Bronchial epithelial cell (primary cell): ENCODE results near the gene KRTAP5-8. TPM values are rescaled to one million over a fixed set of nuclear protein-coding genes. Genes with fewer than 3 reads are reported as not detected.
A peak's percentile ranks its signal among the peaks of the same experiment; 100 is the strongest.
"Not testable (repeated sequence)": the region's sequence is repeated elsewhere in the genome, so short reads cannot be mapped to it uniquely, and the experiment has no call there.

Experiments used
- DNase-seq: peaks from one replicate; pipeline ENCODE4 v3.0.0-alpha.2; 2010; ENCODE audit warnings: low read depth
- FAIRE-seq: peaks from 2 replicates; lab custom pipeline; 2011; peaks lifted over from hg19 to GRCh38; lab: Jason Lieb, UNC
- H3K27me3 ChIP-seq: 2 replicates; pipeline ENCODE4 v1.5.1; 2011; ENCODE audit warnings: low read length; ENCODE audit not compliant: control insufficient read depth, insufficient read depth
- H3K36me3 ChIP-seq: 2 replicates; pipeline ENCODE4 v1.5.1; 2011; ENCODE audit warnings: low read length; ENCODE audit not compliant: control insufficient read depth, insufficient read depth
- H3K4me3 ChIP-seq: 2 replicates; pipeline ENCODE4 v1.5.1; 2011; ENCODE audit warnings: mild to moderate bottlenecking, low read depth, low read length, control low read depth
- total RNA-seq: library from RNA; depleted of rRNA; stranded (reverse); fragments of >200 nt; gene quantifications from 2 replicates; pipeline ENCODE4 v1.2.1, GENCODE V29; 2014
- TF ChIP-seq, protein P1 (sequence below): IDR thresholded peaks from 2 replicates; pipeline ENCODE4 v1.5.1; 2011; ENCODE audit warnings: mild to moderate bottlenecking, moderate library complexity, low read length, control low read depth, inconsistent platforms; ENCODE audit not compliant: insufficient read depth, severe bottlenecking

The KRTAP5-8 gene
- total RNA-seq, 1 donor from 2014 or later = not detected

DNA sequence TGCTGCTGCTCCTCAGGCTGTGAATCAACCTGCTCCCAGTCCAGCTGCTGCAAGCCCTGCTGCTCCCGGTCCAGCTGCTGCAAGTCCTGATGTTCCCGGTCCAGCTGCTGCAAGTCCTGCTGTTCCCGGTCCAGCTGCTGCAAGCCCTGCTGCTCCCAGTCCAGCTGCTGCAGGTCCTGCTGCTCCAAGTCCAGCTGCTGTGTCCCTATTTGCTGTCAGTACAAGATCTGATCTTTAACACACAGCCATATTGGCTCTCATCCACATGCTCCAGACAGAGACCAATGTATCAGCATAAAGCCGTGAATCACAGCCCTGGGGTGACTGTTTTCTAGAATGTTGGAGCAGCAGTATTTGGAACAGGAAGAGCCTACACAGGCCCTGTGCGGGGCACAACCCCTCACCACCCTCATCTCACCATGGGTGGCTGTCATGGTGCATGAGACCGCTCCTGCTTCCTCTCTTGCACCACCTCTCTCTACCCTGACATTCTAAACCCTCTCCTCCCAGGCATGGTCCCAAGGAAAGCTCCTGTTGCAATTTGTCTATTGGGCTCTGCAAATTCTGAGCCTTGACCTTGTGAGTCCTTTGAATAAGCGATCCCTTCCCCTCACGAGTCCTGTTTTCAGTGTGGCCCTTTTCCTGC is 31.0 kb downstream of the KRTAP5-8 start:
- Histone ChIP-seq H3K36me3 (no peaks in the 10 kb centered on the region), H3K27me3 (no peaks in the 10 kb centered on the region), H3K4me3 (no peak overlapping the region)
- FAIRE-seq = peak; percentile 98
- TF ChIP-seq, protein P1, sequence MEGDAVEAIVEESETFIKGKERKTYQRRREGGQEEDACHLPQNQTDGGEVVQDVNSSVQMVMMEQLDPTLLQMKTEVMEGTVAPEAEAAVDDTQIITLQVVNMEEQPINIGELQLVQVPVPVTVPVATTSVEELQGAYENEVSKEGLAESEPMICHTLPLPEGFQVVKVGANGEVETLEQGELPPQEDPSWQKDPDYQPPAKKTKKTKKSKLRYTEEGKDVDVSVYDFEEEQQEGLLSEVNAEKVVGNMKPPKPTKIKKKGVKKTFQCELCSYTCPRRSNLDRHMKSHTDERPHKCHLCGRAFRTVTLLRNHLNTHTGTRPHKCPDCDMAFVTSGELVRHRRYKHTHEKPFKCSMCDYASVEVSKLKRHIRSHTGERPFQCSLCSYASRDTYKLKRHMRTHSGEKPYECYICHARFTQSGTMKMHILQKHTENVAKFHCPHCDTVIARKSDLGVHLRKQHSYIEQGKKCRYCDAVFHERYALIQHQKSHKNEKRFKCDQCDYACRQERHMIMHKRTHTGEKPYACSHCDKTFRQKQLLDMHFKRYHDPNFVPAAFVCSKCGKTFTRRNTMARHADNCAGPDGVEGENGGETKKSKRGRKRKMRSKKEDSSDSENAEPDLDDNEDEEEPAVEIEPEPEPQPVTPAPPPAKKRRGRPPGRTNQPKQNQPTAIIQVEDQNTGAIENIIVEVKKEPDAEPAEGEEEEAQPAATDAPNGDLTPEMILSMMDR = no peak
- DNase-seq = peak; percentile 2

DNA sequence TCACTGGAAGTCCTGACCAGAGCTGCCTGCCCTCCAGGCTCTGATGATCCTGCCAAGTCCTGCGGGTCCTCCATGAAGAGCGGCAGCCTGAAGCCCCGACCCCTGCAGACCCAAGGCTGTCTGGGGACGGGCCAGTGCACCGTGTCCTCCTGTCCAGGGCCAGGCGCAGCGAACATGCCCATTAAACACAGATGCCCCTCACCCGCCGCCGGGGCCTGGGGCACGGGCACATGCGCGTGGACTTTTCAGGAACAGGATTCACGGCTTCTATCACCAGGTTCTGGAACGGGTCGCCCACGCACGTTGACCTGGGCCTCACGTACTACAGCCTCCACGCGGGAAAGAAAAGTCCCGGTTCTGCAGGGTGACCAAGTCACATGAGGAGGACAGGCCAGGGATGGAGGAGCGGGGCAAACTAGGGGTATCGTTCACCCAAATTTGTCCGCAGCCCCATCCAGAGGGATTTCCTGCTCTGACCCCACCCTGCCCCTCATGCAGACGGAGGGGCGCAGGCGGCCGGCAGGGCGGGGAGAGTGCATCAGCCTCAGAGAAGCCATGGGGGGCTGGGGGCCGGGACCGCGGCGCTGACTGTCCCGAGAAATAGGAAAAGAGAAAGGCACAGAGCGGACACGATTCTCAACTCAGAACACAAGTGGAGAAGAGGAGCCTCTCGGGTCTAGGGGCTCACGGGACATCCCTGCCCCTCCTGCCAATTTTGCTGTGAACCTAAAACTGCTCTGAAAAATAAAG is 33.5 kb downstream of the KRTAP5-8 start:
- not testable (repeated sequence) for FAIRE-seq

DNA sequence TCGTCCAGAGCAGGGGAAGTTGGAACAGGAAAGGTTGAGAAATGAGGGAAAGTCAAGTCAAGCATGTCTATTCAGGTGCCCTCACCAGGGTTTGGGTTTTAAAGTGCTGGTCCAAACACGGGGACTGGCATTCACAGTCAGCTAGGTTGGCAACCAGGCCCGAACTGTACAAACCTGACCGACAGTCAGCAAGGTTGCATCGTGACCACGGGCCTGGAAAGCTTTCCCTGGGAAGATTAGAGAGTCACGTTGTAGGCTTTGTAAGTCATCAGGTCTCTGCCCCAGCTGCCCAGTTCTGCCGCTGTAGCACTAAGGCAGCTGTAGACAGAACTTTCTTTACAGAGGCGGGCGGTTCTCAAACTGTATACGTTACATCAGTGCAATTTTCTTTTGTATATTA is 35.0 kb downstream of the KRTAP5-8 start:
- no peak for DNase-seq
- FAIRE-seq = no peak
- TF ChIP-seq, protein P1 = no peak

More for the DNA sequence above, 33.5 kb downstream of the KRTAP5-8 start:
- H3K27me3 ChIP-seq, DNase-seq, H3K4me3 ChIP-seq, H3K36me3 ChIP-seq: not testable (repeated sequence)

DNA sequence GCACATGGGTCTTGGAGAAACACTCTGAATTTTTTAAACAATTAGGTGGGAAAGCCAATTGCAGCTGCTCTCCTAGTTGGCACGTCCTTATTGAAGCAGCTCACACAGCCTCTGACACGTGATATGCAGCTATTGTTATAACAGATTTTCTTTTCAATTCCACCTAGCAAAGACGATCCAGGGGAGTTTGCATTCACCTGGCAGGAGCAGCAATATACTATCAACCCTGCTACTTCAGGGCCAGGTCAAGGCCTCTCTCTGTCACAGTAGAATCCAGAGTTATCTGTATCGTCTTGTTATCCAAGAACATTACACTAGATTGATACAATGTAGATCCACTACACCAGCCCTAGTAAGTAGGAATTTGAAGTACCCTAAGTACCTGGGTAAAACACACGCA is 36.6 kb downstream of the KRTAP5-8 start:
- DNase-seq (no peak), FAIRE-seq (no peak)
- Histone ChIP-seq H3K4me3 (no peak overlapping the region), H3K36me3 (no peaks in the 10 kb centered on the region), H3K27me3 (peaks cover 2% of the 10 kb centered on the region)
- TF ChIP-seq, protein P1 = no peak

More for the DNA sequence above, 35.0 kb downstream of the KRTAP5-8 start:
- Histone ChIP-seq H3K36me3 (no peaks in the 10 kb centered on the region), H3K27me3 (no peaks in the 10 kb centered on the region), H3K4me3 (no peak overlapping the region)

DNA sequence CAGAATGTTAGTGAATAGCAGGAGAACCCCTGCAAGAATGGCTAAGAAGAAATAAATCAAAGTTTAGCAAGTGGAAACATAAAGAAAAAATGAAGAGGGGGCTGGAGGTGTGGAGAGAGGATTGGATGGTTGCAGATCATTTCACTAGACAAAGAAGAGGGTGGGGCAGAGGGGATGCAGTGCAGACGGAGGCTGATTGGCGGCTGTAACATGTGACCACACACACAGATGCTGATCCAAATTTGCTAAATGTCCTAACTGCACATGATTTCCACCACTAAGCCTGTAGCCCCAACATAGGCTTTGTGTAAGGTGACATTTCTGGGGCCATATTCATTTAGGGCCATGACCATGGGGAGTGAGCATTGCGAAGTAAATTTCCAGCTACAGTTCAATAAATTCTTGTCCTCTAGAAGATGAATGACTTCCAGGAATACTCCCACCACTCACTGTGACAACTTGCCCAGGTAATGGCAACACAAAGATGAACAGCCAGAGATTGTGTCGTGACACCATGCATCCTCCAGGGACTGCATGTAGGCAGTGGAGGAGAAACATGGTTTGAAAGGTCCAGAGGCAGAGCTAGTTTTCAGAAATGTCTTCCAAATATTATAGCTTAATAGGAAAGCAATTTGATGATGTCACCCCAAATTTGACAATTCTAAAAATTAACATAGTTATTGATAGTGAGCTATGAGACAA is 38.0 kb downstream of the KRTAP5-8 start:
- H3K4me3 ChIP-seq = no peak overlapping the region
- peaks cover 2% of the 10 kb centered on the region for H3K27me3 ChIP-seq
- TF ChIP-seq, protein P1 = no peak
- DNase-seq (no peak), FAIRE-seq (no peak)
- H3K36me3 ChIP-seq = no peaks in the 10 kb centered on the region

DNA sequence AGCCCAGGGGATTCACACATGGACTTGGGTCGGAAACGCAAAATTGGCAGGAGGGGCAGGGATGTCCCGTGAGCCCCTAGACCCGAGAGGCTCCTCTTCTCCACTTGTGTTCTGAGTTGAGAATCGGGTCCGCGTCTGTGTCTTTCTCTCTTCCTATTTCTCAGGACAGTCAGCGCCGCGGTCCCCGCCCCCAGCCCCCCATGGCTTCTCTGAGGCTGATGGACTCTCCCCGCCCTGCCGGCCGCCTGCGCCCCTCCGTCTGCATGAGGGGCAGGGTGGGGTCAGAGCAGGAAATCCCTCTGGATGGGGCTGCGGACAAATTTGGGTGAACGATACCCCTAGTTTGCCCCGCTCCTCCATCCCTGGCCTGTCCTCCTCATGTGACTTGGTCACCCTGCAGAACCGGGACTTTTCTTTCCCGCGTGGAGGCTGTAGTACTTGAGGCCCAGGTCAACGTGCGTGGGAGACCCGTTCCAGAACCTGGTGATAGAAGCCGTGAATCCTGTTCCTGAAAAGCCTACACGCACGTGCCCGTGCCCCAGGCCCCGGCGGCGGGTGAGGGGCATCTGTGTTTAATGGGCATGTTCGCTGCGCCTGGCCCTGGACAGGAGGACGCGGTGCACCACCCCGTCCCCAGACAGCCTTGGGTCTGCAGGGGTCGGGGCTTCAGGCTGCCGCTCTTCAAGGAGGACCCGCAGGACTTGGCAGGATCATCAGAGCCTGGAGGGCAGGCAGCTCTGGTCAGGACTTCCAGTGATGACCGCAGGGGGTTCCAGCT is 39.1 kb downstream of the KRTAP5-8 start:
- DNase-seq, H3K36me3 ChIP-seq, H3K27me3 ChIP-seq, H3K4me3 ChIP-seq, FAIRE-seq: not testable (repeated sequence)
